Measurements from ENCODE around the gene MAP3K21.

MAP3K21 gene

GRCh38 chr1:233326319-233326718 is 1.2 kb upstream of the MAP3K21 start:
- no peak for DNase-seq (ENCODE audit: low spot score)

DNA sequence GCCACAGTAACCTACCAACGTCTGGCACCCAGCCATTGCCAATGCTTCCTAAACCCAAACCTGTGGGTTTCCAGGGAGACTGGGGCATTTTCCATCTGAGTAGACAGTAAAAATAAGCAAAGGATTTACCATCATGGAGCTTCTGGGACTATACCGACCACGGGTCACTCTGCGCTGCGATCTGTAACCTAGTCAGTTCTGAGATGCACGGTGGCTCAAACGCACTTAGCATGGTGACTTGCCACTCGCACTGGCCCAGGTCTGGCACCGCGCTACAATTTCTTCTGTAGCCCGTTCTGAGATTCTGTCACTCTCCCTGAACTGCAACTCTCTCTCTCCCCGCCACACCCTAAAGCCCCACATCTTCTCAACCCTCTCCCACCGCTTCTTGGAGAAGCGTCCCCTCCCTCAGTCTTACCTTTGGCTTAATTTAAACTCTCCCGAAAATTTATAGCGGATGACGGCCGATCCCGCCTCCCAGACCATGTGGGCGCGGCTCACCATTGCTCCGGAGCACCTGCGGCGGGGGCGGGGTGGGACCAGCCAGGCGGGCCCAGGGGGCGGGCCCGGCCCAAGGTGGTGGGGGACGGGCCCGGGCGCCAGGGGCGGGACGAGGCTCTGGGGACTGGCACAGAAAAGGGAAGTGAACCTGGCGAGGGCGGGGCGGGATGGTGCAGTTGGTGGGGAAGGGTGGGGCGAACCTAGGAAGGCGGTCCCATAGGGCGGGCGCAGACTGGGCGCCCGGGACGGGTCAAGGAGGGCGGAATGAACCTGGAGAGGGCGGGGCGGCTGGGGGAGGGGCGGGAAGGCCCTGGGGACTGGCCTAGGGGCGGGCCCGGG is 493 bp upstream of the MAP3K21 start:
- no peak for DNase-seq (ENCODE audit: low spot score)

DNA sequence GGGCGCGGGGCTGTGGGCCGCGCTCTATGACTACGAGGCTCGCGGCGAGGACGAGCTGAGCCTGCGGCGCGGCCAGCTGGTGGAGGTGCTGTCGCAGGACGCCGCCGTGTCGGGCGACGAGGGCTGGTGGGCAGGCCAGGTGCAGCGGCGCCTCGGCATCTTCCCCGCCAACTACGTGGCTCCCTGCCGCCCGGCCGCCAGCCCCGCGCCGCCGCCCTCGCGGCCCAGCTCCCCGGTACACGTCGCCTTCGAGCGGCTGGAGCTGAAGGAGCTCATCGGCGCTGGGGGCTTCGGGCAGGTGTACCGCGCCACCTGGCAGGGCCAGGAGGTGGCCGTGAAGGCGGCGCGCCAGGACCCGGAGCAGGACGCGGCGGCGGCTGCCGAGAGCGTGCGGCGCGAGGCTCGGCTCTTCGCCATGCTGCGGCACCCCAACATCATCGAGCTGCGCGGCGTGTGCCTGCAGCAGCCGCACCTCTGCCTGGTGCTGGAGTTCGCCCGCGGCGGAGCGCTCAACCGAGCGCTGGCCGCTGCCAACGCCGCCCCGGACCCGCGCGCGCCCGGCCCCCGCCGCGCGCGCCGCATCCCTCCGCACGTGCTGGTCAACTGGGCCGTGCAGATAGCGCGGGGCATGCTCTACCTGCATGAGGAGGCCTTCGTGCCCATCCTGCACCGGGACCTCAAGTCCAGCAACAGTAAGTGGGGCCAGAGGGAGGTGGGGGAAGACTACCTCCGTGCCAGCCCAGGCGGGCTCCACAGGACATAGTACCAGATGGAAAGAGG is 808 bp downstream of the MAP3K21 start:
- DNase-seq (ENCODE audit: low spot score): no peak

GRCh38 chr1:233331676-233332519 is 4.4 kb downstream of the MAP3K21 start:
- no peak for DNase-seq (ENCODE audit: low spot score)

DNA sequence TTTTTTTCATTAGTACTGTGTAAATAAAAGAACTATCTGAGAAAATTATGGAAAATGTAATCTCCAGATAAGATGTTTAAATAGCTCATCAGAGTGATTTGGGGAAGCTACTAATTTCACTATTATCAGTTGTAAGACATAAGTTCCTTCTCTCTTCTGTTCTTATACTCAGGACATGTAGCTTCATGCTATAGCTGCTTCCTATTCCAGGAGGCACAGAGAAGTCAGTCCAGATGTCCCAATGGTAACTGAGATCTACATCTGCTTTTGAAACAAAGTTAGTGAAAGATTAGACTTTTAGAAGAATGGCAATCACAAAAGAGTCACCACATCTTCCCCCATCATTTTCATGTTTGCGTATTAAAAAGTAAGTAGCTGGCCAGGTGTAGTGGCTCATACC is 5.6 kb downstream of the MAP3K21 start:
- DNase-seq (ENCODE audit: low spot score): no peak

DNA sequence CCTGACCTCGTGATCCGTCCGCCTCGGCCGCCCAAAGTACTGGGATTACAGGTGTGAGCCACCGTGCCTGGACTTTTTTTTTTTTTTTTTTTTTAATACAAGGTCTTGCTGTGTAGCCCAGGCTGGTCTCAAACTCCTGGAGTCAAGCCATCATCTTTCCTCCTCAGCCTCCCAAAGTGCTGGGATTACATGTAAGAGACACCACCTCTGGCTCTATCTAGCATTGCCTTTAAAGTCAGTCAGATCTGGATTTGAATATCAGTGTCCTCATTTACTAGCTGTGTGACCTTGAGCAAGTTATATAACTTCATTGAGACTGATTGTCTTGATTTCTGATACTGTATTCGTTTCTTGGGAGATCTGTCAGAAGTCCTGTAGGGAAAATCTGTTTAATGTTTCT is 6.6 kb downstream of the MAP3K21 start:
- DNase-seq (ENCODE audit: low spot score): no peak

DNA sequence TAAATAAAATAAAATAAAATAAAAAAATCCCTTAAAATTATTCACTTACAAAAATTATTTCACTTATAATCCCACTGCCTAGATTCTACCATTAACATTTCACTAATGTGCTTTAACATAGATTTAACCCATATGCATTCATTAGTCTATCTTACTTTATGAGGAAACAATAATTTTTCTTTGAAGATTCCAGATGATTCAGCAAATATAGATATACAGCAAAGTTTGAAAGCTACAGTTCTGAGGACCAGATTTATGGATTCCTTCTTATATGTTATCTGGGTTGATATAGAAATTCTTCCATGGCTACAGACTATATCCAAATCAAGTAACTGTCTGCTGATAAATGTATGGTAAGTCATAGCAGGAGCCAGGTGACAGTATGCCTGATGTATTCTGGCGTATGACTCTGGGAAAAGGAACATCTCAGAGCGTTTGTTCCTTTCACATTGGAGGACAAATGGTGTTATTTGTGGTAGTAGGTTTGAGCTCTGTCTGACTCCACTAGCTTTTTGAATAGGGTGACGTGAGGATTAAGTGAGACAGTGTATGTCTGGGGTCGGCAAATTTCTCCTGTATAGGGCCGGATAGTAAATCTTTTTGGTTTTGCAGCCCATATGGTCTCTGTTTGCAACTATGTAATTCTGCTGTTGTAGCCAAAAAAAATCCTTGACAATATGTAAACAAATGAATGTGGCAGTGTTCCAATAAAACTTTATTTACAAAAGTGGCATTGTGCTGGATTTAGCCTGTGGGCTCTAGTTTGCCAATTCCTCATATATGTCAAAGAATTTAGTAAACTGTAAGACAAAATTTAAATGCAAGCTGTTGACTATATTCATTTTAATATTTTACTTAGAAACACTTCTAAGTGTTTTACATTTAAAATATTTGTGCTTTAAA is 9.3 kb downstream of the MAP3K21 start:
- DNase-seq (ENCODE audit: low spot score): no peak

GRCh38 chr1:233337505-233337904 is 10.0 kb downstream of the MAP3K21 start:
- no peak for DNase-seq (ENCODE audit: low spot score)

GRCh38 chr1:233338102-233338501 is 10.6 kb downstream of the MAP3K21 start:
- DNase-seq (ENCODE audit: low spot score): no peak

- no peak for DNase-seq (ENCODE audit: low spot score)
Observed at GRCh38 chr1:233340031-233340555, 12.6 kb downstream of the MAP3K21 start.

- DNase-seq (ENCODE audit: low spot score): no peak
Observed at GRCh38 chr1:233340966-233341516, 13.5 kb downstream of the MAP3K21 start.

- no peak for DNase-seq (ENCODE audit: low spot score)
Observed at GRCh38 chr1:233342086-233342485, 14.6 kb downstream of the MAP3K21 start.

- no peak for DNase-seq (ENCODE audit: low spot score)
Observed at GRCh38 chr1:233343262-233343661, 15.7 kb downstream of the MAP3K21 start.

DNA sequence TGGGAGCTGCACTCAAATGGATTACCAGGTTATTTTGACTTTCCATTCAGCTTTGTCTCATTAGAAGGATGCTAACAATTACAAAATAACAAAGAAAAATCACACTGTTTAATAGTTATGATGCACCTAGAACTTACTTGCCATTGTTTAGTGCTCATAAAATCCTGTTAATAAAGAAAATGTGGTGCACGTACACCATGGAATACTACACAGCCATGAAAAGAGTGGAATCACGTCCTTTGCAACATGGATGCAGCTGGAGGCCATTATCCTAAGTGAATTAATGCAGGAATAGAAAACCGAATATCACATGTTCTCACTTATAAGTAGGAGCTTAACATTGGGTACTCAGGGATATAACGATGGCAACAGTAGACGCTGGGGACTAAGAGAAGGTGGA is 19.8 kb downstream of the MAP3K21 start:
- DNase-seq (ENCODE audit: low spot score): no peak

GRCh38 chr1:233349137-233349536 is 21.6 kb downstream of the MAP3K21 start:
- DNase-seq (ENCODE audit: low spot score): no peak

DNA sequence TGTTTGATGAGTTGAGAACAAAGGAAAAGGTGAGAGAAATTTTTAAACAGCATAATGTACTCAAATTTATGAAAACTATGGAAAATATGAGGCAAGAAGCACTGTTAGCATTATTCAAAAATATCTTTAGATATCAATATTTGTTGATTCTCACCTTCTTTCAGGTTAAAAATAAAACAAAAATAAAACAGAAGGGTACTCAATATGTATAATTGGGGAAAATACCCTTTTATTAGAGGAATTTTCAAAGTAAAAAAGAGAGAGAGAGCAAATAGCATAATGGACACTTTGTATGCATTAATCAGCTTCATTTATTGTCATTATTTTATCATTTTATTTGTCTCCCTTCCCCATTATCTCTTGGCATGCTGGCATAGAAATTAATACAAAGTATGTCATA is 27.5 kb downstream of the MAP3K21 start:
- DNase-seq (ENCODE audit: low spot score): no peak

DNA sequence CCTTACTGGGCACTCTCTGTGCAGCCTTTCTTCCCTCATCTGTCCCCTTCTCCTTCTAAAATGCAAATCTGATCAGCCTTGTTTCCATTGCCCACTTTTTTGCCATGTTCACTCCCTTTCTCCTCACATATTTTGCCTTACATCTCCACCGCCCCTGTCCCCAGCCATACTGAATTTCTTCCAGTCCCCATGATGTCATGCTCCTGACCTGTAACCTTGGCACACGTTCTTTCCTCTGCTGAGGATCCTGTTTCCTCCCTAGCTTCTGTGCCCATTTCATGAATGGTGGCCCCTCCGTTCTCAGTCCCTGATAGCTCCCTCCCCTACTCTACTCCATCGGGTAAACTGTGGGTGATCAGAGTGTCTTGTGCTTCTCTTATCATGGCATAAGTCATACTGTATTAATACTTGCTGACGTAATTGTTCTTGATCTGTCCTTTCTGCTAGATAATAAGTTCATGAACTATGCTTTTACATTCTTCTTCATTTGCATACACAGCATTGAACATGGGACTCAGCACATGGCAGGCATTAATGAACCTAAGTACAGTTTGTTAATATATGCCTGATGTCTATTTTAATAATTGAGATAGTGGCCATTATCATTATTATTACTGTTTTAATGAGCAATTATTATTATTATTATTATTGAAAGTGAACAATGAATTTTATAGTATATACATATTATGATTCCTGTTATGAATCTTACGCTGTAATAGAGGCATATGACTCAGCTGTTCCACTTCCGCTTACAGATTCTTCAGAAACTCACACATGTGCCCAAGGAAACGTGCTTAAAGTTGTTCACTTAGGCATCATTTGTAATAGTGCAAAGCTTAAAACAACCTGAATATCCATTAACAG is 28.5 kb downstream of the MAP3K21 start:
- DNase-seq (ENCODE audit: low spot score): no peak

DNA sequence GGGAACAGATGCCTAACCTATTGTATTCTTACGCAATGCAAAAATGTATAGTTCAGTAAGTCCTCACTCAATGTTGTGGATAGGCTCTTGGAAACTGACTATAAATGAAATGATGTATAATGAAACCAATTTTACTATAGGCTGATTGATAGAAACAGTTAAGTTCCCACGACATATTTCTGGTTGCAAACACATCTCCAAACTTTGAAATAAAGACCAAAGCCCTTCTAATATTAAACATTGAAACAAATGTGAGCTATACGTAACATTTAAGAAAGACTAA is 29.1 kb downstream of the MAP3K21 start:
- DNase-seq (ENCODE audit: low spot score): no peak

DNA sequence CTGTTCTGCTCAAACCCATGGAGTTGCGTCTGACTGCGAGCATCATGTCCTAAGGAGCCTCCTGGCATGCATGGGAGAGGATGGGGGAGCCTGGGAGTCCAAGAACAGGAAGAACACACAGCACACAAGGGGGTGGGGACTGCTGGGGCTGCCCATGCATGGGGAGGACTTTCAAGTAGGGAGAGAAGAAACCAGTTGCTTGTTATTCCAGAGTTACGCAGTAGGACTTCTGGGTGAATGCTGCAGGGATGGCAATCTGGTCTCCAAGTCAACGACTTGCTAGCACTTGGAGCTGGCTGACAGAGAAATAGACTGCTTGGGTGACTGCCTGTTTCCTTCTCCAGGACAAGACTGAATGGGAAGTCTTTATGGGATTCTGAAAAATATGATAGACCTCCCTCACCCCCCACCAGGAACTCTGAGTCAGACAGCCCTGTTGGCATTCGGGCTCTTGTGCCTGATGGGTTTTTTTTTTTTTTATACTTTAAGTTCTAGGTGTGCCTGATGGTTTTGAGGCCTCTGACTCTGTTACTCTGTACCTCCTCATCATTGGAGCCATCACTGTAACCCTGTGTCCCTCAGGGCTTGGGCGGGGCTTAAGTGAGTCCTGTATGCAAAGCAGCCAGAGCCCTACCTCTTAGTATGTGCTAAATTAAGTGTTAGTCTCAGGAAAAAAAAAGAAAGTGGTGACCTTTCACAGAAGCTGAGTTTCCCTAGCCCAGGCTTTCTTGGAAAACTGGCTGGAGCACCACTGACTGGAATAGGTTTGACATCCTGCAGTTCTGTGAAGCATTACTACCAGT is 30.3 kb downstream of the MAP3K21 start:
- no peak for DNase-seq (ENCODE audit: low spot score)
